Activated CD8-positive, alpha-beta memory T cell treated with anti-CD3 and anti-CD28 coated beads for 48 hours (primary cell): ENCODE data around the gene CACUL1.

Experiments
- DNase-seq, 3 experiments: peaks; one replicate each; pipeline ENCODE4 v3.0.0-alpha.2; 2020; ENCODE audit warnings: low read depth in 2 of 3, low spot score in 2 of 3

The CACUL1 gene

GRCh38 chr10:118735294-118735693, 19.5 kb downstream of the CACUL1 start:
- no peak for DNase-seq

DNA sequence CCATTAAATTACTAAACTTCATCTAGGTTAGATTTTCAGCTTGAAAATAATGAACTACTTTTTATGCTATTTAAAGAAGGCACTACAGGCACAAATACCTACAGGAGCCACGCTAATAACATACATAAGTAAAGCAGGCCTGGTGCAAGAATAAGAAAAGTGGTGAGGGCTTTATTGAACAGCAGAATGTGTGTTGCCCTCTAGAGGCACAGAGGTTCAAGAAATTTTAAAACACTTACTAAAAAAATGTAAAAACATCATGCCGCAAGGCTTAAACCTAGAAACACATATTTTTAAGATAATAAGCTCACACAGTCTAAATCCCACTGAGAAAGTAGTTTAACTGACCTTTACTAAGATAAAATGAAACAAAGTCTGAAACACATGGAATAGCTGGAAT, 20.3 kb downstream of the CACUL1 start:
- no peak for DNase-seq

DNA sequence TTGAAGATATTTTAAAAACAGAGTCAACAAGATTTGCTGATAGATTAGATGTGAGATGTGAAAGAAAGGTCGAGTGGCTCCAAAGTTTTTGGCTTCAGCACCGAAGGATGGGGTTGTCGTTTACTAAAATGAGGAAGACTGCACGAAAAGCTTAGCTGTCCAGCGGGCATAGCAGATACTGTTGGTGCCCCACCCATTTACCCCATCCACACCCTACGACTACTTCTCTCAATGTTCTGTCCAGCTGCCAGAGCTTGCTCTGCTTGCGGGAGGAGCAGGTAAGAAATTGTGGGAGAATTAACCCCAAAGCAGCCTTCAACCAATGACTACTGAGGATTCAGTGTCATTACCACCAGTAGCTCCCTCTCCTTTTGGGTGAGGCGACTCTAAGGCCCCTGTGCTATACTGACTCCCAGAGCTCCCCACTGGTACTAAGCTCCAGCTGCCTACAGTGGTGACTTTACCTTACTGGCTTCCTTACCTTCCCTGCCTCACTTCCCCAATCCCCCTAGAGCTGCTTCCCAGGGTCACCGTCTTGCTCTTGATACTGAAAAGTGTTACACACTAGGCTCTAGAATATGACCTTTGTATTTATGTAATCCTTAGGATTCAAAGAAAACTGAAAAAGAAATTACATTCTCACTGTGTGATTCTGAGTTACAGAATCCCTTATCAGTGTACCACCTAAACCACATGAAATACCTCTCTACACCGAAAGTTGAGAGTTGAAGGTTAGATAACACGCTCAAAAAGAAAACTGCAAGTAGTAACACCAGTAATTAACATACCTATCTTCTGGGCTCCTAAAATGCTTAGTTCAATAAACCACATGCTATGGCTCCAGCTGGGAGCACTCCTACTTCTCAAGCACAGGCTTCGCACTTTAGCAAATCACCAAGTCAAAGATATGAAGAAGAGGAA, 22.3 kb downstream of the CACUL1 start:
- DNase-seq: no peak

GRCh38 chr10:118730756-118731456, 23.9 kb downstream of the CACUL1 start:
- no peak for DNase-seq

DNA sequence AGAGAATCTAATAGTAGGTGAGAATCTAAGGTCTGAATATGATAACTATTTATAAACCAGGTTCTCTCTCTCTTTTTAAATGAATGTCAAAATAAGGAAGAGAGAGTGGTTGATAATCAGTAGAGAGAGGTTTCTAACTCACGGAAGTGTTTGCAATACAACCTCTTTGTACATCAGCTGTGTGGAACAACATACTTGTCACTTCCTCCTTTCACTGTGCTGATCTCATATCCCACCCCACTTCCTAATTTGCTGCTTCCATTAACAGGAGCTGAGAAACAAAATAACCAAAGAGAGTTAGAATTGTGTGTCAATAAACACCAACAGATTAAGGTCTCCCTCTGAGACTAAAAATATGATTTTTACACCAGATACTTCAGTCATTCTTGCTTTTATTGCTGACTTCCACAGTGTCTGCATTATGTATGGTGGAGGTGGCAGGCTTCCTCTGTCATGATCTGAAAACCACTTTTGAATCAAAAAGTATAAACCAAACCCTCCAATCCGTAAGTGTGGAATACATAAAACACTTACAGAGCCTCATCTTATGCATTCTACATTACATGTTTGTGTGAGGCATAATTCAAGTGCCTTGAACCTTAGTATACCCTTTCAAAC, 25.0 kb downstream of the CACUL1 start:
- no peak for DNase-seq

DNA sequence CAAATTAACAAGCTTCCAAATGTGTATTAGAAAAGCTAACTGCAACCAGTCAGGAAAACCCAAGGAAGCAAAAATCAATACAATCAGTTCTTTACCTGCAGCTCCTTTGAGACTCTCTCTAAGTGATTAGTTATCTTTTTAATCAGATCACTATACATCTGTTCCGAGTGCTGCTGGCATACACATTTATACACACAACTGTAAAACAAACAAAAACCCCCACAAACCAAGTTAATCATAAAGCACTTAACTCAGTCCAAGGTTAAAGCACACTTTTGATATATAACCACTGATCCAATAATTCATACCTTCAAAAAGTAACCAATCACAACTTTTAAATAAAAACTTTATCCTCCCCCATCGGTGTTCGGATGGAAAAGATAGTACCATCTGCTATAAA, 25.6 kb downstream of the CACUL1 start:
- no peak for DNase-seq

DNA sequence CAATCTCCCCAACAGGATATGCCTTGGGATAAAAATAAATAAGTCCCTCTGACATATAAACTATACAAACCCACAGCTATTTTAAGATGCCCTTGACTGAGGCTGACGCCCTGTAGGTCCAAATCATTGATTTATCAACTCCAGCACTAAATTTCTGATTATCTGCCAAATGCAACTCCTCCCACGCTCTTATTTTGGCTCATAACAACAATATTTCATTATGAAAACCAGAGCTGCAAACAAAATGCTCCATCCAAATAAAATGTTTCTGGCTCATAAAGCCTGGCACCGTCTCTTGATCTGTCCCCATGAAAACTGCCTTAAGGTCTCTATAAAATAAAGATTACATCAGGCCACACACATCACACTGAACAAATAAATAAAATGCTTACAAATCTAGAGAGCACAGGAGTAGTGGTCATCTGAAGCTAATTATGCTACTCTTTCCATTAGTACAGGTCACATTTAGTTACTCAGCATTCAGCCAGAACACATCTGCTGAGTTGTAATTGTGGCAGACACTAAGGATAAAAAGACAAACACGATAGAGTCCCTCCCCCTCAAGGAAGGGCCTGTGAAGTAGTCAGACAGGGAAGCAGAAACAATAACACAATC, 28.8 kb downstream of the CACUL1 start:
- no peak for DNase-seq

GRCh38 chr10:118723466-118723865, 31.3 kb downstream of the CACUL1 start:
- DNase-seq: no peak

DNA sequence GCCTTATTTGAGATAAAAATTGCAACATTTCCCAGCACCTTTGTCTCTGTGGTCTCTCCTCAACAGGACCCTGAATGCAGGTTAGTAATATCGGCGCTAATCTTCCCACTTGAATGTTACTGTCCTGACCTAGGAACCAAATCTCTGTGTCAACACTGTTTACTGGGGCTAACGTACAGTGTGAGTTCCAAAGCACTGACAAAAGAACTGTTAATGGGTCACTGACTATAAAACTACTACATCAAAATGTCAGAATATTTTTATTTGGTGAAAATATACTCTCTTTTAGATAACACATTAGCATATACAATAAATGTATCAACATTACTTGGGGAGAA, 33.3 kb downstream of the CACUL1 start:
- no peak for DNase-seq

GRCh38 chr10:118720685-118721538, 33.9 kb downstream of the CACUL1 start:
- DNase-seq: peak in 1 of 3 experiments; percentile 40

GRCh38 chr10:118714366-118714765, 40.4 kb downstream of the CACUL1 start:
- no peak for DNase-seq

DNA sequence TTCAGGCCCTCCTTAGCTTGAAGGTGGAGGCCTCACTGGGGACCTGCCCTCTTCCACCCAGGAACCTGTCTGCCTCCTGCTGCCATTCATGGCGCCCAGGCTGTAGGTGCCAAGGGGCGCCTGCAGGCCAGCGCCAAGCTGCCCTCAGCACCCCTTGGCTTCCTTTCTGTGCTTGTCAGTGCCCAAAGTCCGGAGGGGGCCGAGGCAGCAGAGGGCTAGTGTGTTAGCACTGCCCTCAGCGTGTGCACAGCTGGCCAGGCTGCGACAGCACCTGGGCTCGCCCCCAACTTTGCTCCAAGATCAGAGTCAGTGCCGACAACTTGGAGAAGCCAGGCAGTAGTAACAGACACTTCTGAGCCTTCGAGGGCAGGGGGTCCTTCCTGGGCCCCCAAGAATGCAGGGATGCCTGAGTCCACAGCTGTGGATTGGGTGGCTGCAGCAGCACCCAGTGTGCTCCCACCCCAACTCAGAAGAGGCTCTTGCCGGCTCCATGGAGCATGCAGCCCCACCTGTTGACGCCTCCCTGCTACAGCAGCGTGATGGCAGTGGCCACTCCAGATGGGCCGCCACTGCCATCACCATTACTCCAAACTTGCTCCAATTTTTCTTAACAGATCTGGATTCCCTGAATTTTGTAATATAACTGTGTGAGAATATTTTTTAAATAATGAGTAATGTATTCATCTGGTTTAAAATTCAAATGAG, 41.7 kb downstream of the CACUL1 start:
- no peak for DNase-seq

DNA sequence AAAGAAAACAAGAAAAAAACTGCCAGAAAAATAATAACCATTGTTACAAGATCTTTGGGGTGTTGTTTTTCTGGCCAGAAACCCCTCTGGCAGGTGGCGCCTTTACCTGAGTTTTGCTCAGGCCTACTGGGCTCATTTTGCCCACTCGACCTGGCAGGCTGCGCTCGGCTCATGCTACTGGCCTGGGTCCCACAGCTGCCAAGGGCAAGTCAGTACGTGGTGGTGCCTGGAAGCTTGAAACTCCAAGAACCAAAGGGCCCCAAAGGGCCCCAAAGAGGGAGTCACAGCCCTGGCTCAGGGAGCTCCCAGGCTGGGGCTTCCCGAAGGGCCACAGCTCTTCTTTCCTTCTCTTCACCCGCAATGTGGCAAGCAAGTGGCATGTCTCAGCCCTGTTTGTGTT, 42.7 kb downstream of the CACUL1 start:
- DNase-seq: no peak

DNA sequence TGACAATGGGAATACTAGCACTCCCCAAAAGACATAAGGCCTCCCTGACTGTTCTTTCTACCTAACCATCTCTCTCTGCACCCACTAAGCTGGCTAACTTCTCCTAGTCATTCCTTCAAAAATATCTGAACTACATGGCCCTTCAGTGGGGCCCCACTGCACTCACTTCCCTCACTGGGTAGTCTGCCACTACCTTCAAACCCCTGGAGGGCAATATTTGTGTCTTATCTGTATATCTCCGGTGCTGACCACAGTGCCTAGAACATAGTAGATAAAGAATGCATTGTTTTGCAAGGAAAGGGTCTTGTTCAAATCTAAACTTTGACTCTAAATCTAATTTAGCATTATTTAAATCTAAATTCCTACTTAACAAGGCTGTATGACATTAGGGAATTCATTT, 44.3 kb downstream of the CACUL1 start:
- no peak for DNase-seq

DNA sequence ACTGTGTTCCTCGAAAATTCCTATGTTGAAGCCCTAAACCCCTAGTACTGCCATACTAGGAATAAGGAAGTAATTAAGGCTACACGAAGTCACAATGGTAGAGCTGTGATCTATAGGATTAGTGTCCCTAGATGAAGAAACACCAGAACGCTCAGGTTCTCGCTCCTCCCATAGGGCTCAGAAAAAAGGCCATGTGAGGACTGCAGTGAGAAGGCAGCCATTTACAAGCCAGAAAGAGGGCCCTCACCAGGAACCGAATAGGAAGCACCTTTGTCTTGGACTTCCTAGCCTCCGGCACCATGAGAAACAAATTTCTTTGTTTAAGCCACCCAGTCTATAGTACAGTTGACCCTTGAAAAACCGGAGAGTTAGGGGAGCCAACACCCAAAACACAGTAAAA, 46.2 kb downstream of the CACUL1 start:
- DNase-seq: no peak

DNA sequence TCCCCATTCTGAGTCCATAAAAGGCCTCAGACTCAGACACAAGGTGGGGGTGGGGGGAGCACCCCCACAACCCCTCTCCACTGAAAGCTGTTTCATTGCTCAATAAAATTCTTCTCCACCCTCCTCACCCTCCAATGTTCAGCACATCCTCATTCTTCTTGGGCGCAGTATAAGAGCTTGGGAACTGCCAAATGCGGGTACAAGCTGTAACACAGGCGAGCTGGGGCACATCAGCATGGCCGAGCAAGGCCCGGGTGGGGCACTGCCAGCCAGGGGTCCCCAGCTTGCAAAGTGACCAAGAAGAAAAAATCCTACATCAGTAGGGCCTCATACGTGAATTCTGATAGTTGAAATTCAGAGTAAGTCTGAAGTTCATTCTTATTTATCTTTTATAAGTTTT, 50.1 kb downstream of the CACUL1 start:
- DNase-seq: no peak

- no peak for DNase-seq
Observed at GRCh38 chr10:118701529-118702323, 53.0 kb downstream of the CACUL1 start.

DNA sequence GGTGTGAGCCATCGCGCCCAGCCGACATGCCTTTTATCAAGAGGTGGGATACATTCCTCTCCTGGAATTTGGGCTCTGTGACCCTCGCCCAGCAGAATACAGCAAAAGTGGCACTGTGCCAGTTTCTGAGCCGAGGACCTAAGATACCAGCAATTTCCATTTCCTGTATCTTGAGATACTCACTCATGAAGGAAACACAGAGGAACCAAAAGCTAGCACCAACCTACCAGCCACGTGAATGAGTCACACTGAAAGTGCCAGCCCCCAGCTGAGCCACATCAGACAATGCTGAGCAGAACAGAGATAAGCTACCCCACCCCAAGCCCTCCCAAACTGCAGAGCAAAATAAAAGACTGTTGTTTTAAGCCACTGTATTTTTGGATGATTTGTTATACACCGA, 56.3 kb downstream of the CACUL1 start:
- peak; percentile 24 to 62 (median 41) for DNase-seq

- DNase-seq: no peak
Observed at GRCh38 chr10:118694848-118695247, 59.9 kb downstream of the CACUL1 start.
